ENCODE measurements around the gene CCSER1.

DNA sequence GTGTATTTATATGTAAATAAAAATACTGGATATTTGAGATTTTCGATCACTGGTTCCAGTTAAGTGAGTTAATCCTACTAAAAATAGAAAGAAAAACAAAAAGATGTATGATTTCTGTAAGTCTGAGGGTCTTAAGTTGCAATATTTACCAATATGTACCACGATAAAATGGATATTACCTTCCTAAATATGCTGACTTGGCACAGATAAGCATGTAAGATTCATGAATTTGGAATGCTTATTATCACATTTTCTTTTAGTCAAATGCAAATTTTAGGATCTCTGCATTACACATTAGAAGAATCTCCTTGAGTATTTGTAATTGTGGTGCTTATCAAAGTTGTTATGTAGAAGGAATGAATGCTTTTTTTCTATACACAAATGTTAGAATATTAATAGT lies 1158.3 kb downstream of the CCSER1 start:
- TF ChIP-seq, protein P1, sequence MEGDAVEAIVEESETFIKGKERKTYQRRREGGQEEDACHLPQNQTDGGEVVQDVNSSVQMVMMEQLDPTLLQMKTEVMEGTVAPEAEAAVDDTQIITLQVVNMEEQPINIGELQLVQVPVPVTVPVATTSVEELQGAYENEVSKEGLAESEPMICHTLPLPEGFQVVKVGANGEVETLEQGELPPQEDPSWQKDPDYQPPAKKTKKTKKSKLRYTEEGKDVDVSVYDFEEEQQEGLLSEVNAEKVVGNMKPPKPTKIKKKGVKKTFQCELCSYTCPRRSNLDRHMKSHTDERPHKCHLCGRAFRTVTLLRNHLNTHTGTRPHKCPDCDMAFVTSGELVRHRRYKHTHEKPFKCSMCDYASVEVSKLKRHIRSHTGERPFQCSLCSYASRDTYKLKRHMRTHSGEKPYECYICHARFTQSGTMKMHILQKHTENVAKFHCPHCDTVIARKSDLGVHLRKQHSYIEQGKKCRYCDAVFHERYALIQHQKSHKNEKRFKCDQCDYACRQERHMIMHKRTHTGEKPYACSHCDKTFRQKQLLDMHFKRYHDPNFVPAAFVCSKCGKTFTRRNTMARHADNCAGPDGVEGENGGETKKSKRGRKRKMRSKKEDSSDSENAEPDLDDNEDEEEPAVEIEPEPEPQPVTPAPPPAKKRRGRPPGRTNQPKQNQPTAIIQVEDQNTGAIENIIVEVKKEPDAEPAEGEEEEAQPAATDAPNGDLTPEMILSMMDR (IDR thresholded peaks at IDR 0.05; ENCODE audit: insufficient read depth, low read length, poor library complexity, severe bottlenecking) = no peak
- no peak for TF ChIP-seq EZH2phosphoT487 (conservative IDR thresholded peaks at IDR 0.05; ENCODE audit: low read length)

All from SU-DHL-6 (cell line).